Karpas-422 (cell line): ENCODE measurements around the gene SLFN14. TPM values are rescaled to one million over a fixed set of nuclear protein-coding genes. Genes with fewer than 3 reads are reported as not detected.

Experiments
- DNase-seq: peaks from one replicate; pipeline ENCODE4 v3.0.0-alpha.2; 2015
- H2AFZ ChIP-seq: fragments of 200-600 bp; sonication (generic); 2 replicates; pipeline ENCODE4 v1.6.1; 2014; ENCODE audit warnings: antibody characterized with exemption, low read length, mixed read lengths
- H3K27ac ChIP-seq: fragments of 200-600 bp; sonication (generic); 2 replicates; pipeline ENCODE4 v1.5.1; 2014; ENCODE audit warnings: mild to moderate bottlenecking, low read length, moderate library complexity
- H3K27me3 ChIP-seq: fragments of 200-600 bp; sonication (generic); 2 replicates; pipeline ENCODE4 v1.6.1; 2014; ENCODE audit warnings: low read length, mixed read lengths
- H3K36me3 ChIP-seq: fragments of 200-600 bp; sonication (generic); 2 replicates; pipeline ENCODE4 v1.6.1; 2014; ENCODE audit warnings: low read length, mixed read lengths; ENCODE audit not compliant: insufficient read depth
- H3K4me1 ChIP-seq: fragments of 200-600 bp; sonication (generic); 2 replicates; pipeline ENCODE4 v1.6.1; 2014; ENCODE audit warnings: mild to moderate bottlenecking, low read length, mixed read lengths
- H3K4me2 ChIP-seq: fragments of 200-600 bp; sonication (generic); 2 replicates; pipeline ENCODE4 v1.6.1; 2014; ENCODE audit warnings: low read length, low read depth, mild to moderate bottlenecking; ENCODE audit not compliant: poor library complexity, severe bottlenecking
- H3K4me3 ChIP-seq: fragments of 200-600 bp; sonication (generic); 2 replicates; pipeline ENCODE4 v1.5.1; 2014; ENCODE audit warnings: mild to moderate bottlenecking, antibody characterized with exemption, low read length, mixed read lengths
- H3K79me2 ChIP-seq: fragments of 200-600 bp; sonication (generic); 2 replicates; pipeline ENCODE4 v1.6.1; 2014; ENCODE audit warnings: mild to moderate bottlenecking, low read length, mixed read lengths
- H3K9ac ChIP-seq: fragments of 200-600 bp; sonication (generic); 2 replicates; pipeline ENCODE4 v1.6.0; 2014; ENCODE audit warnings: low read length
- H3K9me2 ChIP-seq: fragments of 200-600 bp; sonication (generic), shearing (Covaris generic); replicated peaks from 2 replicates; pipeline ENCODE4 v1.6.0; 2014; ENCODE audit warnings: mild to moderate bottlenecking, low read length, moderate library complexity; ENCODE audit not compliant: insufficient read depth
- H3K9me3 ChIP-seq: fragments of 300-700, 200-600 bp; sonication (generic); 2 replicates; pipeline ENCODE4 v1.6.1; 2014; ENCODE audit warnings: low read length, mixed read lengths
- H4K20me1 ChIP-seq: fragments of 200-600 bp; sonication (generic); 2 replicates; pipeline ENCODE4 v1.6.1; 2014; ENCODE audit warnings: mild to moderate bottlenecking, antibody characterized with exemption, low read length, low read depth; ENCODE audit not compliant: insufficient read depth
- small RNA-seq: library from RNA; depleted of rRNA; stranded (forward); fragments of <200 nt; gene quantifications from one replicate; pipeline ENCODE3, GENCODE V24; 2014
- total RNA-seq: library from RNA; depleted of rRNA; stranded (reverse); fragments of >200 nt; shearing (Covaris generic); gene quantifications from 2 replicates; pipeline ENCODE4 v1.2.3, GENCODE V29; 2014; ENCODE audit warnings: low replicate concordance; rRNA removed

The SLFN14 gene
- total RNA-seq, 1 experiment from 2014 or later, result not detected

GRCh38 chr17:35514564-35514963, 46.1 kb downstream of the SLFN14 start:
- Histone ChIP-seq H3K9me2 (no peaks in the 10 kb centered on the region), H3K4me1 (no peaks in the 10 kb centered on the region), H3K4me2 (no peak overlapping the region), H3K9ac (no peak overlapping the region), H3K27me3 (no peaks in the 10 kb centered on the region), H2AFZ (no peak overlapping the region), H3K79me2 (no peaks in the 10 kb centered on the region), H3K9me3 (no peaks in the 10 kb centered on the region), H3K36me3 (no peaks in the 10 kb centered on the region), H4K20me1 (no peaks in the 10 kb centered on the region), H3K27ac (no peak overlapping the region), H3K4me3 (no peak overlapping the region)
- DNase-seq, result no peak

Small RNAs within 50 kb of the gene (small RNA-seq; reads per million reads assigned to genes)
- gene AC004134.1, result not detected
- not detected for gene AC015911.1
- 129 reads per million, percentile 99 among the genes with 10 or more reads in this experiment for gene SNORD7

Other genes starting within 250 kb of the SLFN14 start
- not detected in 2 replicates for gene SLFN11, start 187.2 kb downstream of the SLFN14 start, total RNA-seq
- gene SLFN12, start 128.3 kb downstream of the SLFN14 start, total RNA-seq, result not detected in 2 replicates
- gene SLFN13, start 112.1 kb downstream of the SLFN14 start, total RNA-seq, result 0.07 and 0.30 TPM in 2 replicates
- not detected in 2 replicates for gene SLFN12L, start 23.1 kb downstream of the SLFN14 start, total RNA-seq
- 5.0 and 5.4 TPM in 2 replicates for gene PEX12, start 17.8 kb upstream of the SLFN14 start, total RNA-seq
- 53.4 and 82.7 TPM in 2 replicates for gene AP2B1, start 26.5 kb upstream of the SLFN14 start, total RNA-seq
- gene RASL10B, start 170.8 kb upstream of the SLFN14 start, total RNA-seq, result not detected in 2 replicates
- gene GAS2L2, start 192.4 kb upstream of the SLFN14 start, total RNA-seq, result 0.07 TPM in 1 of 2 replicates, not detected in the other
- not detected in 2 replicates for gene C17orf50, start 200.1 kb upstream of the SLFN14 start, total RNA-seq
- not detected in 2 replicates for gene MMP28, start 234.8 kb upstream of the SLFN14 start, total RNA-seq
- 67.2 and 90.7 TPM in 2 replicates for gene TAF15, start 248.7 kb upstream of the SLFN14 start, total RNA-seq